ENCODE measurements around the gene SPTBN5.
A peak's percentile ranks its signal among the peaks of the same experiment; 100 is the strongest.

Gene SPTBN5

DNA sequence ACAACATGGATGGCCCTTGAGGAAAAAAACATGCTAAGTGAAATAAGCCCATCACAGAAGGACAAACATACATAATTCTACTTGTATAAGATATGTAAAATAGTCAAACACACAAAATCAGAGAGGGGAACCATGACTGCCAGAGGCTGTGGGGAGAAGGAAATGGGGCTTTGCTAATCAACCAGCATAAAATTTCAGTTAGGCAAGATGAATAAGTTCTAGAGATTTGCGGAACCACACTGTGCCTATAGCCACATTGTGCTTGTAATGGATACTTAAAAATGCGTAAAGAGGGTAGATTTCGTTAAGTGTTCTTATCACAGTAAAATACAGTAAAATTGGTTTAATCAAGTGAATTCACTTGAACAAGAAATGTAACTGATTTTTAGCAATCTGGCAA is 33.7 kb upstream of the SPTBN5 start:
- Histone ChIP-seq H3K9ac (peak overlapping the region; percentile 53), H3K36me3 (no peaks in the 10 kb centered on the region), H3K27ac (peak overlapping the region; percentile 80), H3K27me3 (no peaks in the 10 kb centered on the region), H3K9me3 (no peaks in the 10 kb centered on the region; the same call in 1 of the 2 replicates), H4K20me1 (no peaks in the 10 kb centered on the region), H3K4me2 (peak overlapping the region; percentile 93), H3K4me1 (peaks cover 96% of the 10 kb centered on the region), H3K4me3 (peak overlapping the region; percentile 39; the same call in 1 of the 2 replicates)
- no peak for TF ChIP-seq Cebpa-rat (IDR thresholded peaks at IDR 0.05)

DNA sequence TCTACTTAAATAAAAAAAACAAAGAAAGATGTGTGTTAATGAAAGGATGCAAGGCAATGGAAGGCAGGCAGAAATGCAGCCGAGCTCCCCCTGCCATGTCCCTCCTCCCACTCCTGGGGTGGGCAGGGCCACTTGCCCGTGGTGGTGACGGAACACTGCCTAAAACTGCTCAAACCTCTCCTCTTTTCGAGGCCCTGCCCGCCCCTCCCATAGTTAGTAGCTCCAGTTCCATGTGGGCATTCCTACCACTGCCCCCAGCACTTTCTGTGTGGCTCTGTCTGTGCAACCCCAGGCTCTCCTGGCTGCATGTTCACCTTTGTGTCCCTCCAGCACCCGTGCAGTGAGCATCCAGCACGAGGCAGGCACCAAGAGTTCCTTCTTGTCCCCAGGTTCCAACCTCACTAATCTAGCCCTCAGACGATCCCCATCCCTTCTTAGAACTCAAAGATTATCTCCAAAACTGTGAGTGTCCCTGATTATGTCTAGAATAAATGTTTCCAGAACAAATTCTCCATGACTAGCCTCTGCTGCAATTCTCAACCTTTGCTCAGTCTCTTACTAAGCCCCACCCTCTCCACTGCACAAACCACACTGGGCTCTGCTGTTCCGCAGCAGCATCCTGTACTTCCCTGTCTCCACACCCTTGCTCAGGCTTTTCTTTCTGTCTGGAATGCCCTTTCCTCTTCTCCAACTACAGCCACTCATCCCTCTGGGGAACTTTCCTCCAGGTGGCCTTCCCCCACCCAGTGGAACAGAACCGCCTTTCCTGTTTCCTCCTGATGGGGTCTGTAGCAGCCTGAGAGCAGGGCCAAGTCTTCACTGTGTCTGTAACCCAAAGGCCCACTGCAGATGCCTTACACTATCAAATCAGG is 32.6 kb upstream of the SPTBN5 start:
- Histone ChIP-seq H3K4me3 (peak overlapping the region; percentile 39), H3K9me3 (peaks cover 11% of the 10 kb centered on the region; the same call in 1 of the 2 replicates), H3K4me1 (peaks cover 100% of the 10 kb centered on the region), H3K27me3 (no peaks in the 10 kb centered on the region), H3K27ac (peak overlapping the region; percentile 80), H3K9ac (peak overlapping the region; percentile 53; the same call in 1 of the 2 replicates), H4K20me1 (no peaks in the 10 kb centered on the region), H3K4me2 (peak overlapping the region; percentile 93), H3K36me3 (no peaks in the 10 kb centered on the region)
- TF ChIP-seq Cebpa-rat (IDR thresholded peaks at IDR 0.05) = no peak

DNA sequence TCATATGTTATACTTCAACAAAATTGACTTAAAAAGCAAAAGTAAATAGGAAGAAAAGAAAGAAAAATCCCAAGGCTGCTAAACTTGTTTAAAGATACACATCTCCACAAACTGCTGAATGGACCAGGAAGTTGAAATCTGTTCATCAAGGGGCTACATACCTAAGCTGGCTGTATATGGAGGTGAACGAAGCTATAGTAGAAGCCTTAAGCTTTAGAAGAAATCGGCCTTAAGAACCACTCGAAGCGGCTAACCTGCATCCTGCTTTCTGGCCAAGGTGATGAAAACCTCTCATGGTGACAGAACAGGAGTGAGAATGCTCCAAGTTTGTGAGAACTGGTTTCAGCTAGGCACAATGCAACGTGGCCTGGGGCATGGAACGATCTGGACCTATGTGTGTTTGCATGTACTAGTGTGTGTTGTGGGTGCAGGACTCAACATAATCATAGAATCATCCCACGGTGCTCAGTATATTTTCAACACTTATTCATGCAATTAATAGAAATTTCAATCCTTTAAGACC is 31.3 kb upstream of the SPTBN5 start:
- no peak for TF ChIP-seq Cebpa-rat (IDR thresholded peaks at IDR 0.05)
- Histone ChIP-seq H4K20me1 (no peaks in the 10 kb centered on the region), H3K36me3 (no peaks in the 10 kb centered on the region), H3K4me3 (no peak overlapping the region), H3K4me2 (peak overlapping the region; percentile 93), H3K27me3 (no peaks in the 10 kb centered on the region), H3K27ac (peak overlapping the region; percentile 80), H3K9me3 (peaks cover 12% of the 10 kb centered on the region; the same call in 1 of the 2 replicates), H3K9ac (no peak overlapping the region), H3K4me1 (peaks cover 100% of the 10 kb centered on the region)

DNA sequence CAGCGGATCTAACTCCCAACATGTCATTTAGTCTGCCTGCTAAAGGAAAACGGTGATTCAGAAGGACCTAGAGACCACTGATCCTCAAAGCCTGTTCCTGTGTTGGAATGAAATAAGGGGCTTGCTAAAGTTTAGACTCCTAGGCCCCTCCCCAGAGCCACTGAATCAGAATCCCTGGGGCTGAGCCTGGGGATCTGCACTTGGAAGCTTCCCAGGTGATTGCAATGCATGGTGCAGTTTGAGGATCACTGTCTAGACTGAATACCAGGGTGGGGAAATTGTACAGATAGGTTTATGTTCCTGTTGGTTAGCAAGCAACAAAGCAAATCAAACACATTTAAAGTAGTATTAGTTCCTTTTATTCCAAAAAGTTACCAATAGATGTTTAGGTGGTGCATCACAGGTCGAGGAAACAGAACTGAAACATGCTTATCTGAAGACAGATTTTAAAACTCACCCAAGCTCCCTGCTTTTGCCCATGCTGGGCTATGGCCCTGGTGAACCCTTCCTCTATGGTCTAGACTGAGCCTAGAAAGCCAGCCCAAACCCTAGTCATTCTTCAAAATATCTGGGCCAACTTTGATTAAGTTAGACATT is 29.6 kb upstream of the SPTBN5 start:
- peaks cover 100% of the 10 kb centered on the region for H3K4me1 ChIP-seq
- H3K36me3 ChIP-seq = peaks cover 8% of the 10 kb centered on the region; the same call in 1 of the 2 replicates
- H4K20me1 ChIP-seq = no peaks in the 10 kb centered on the region
- no peak for TF ChIP-seq Cebpa-rat (IDR thresholded peaks at IDR 0.05)
- no peak overlapping the region for H3K9ac ChIP-seq
- H3K27me3 ChIP-seq = no peaks in the 10 kb centered on the region
- H3K4me3 ChIP-seq = no peak overlapping the region
- H3K9me3 ChIP-seq = peaks cover 12% of the 10 kb centered on the region; the same call in 1 of the 2 replicates
- no peak overlapping the region for H3K27ac ChIP-seq
- peak overlapping the region; percentile 93 for H3K4me2 ChIP-seq

DNA sequence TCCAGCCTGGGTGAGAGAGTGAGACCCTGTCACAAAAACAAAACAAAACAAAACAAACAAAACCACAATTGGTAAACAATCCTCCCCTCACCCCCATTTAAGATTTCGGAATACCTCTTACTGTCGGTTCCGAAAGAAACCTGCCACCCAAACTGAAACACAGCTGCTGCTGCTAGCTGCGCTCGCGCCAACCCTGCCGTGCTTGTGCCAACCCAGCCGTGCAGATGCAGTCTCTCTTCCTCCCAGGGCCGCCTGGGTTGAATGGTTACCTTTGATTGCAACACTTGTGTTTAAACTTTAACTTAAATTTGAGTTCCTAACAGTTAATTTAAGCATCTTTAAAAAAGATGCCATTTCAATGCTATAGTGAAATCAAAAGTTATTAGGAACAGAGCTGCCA is 28.5 kb upstream of the SPTBN5 start:
- Histone ChIP-seq H3K4me1 (peaks cover 100% of the 10 kb centered on the region), H3K4me2 (peak overlapping the region; percentile 30), H3K9ac (no peak overlapping the region), H3K27me3 (no peaks in the 10 kb centered on the region), H3K4me3 (no peak overlapping the region), H3K36me3 (peaks cover 9% of the 10 kb centered on the region; the same call in 1 of the 2 replicates), H3K9me3 (peaks cover 12% of the 10 kb centered on the region; the same call in 1 of the 2 replicates), H3K27ac (peak overlapping the region; percentile 26; the same call in 1 of the 2 replicates), H4K20me1 (no peaks in the 10 kb centered on the region)
- TF ChIP-seq Cebpa-rat (IDR thresholded peaks at IDR 0.05) = no peak

DNA sequence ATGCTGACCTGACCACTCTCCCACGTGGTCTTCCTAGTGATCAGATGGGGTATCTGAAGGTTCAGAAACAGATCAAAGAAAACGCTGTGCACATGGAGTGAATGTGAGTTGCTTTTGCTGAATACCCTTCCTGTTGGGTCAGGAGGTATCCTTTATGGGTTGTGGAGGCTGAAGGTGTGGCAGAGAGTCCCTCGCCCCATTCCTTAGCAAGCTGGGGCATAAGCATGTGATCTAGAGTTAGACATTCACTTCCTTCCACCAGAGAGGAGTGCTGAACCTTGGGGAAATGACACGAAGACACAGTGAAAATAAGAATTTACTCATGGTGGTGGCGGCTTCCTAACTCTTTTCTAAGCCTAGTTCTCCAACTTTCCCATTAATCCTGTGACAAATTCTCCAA is 27.8 kb upstream of the SPTBN5 start:
- Histone ChIP-seq H3K4me2 (peak overlapping the region; percentile 30; the same call in 1 of the 2 replicates), H3K27me3 (no peaks in the 10 kb centered on the region), H3K9me3 (peaks cover 12% of the 10 kb centered on the region; the same call in 1 of the 2 replicates), H4K20me1 (no peaks in the 10 kb centered on the region), H3K27ac (no peak overlapping the region), H3K36me3 (peaks cover 9% of the 10 kb centered on the region; the same call in 1 of the 2 replicates), H3K4me3 (no peak overlapping the region), H3K9ac (no peak overlapping the region), H3K4me1 (peaks cover 100% of the 10 kb centered on the region)
- TF ChIP-seq Cebpa-rat (IDR thresholded peaks at IDR 0.05) = no peak

DNA sequence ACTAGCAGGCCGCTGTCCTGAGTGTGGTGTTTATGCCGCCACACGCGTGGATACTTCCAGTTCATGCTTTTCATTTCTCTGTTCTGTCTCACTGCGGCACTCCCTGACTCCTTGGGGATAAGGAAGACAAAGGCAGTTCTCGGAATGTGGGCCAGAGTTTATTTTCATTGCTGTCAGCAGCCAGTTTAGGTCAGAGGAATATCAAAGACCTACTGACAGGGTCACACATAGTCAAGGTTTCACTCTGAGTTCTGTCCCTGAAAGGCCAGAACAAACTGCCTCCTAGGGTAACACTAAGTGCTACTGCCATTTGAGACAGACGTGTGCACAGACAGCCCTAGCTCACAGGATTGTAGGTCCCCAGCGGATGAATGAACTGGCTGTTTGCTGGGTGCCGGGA is 27.3 kb upstream of the SPTBN5 start:
- Histone ChIP-seq H3K4me2 (peak overlapping the region; percentile 85; the same call in 1 of the 2 replicates), H3K27me3 (no peaks in the 10 kb centered on the region), H3K4me1 (peaks cover 100% of the 10 kb centered on the region), H3K9ac (no peak overlapping the region), H3K27ac (no peak overlapping the region), H3K4me3 (no peak overlapping the region), H4K20me1 (no peaks in the 10 kb centered on the region), H3K9me3 (peaks cover 12% of the 10 kb centered on the region; the same call in 1 of the 2 replicates), H3K36me3 (peaks cover 9% of the 10 kb centered on the region; the same call in 1 of the 2 replicates)
- TF ChIP-seq Cebpa-rat (IDR thresholded peaks at IDR 0.05) = no peak

DNA sequence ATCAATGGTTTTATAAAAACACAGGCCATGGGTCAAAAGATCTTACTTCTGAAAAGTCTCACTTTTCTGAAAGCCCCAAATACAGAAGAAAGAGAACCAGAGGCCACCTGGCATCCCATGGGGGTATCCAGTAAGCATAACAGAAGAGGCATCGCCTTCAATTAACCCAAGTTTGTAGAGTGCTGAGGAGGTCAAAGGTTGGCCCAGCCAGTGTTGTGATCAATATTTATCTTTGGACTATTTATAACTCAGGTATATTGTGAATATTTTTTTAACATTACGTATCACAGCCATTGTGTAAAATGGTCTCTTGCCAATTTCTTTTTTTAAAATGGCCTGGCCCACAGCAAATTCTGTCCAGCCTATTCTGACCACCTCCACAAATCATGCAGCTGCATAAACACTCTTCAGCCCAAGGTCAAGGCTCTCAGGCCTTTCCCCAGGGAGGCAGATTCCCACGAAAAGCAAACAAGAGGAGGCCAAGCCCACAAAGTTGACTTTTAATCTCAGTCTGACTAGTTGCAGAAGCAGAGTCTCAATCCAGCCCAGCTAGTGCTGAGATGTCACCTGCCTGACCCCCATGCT is 26.2 kb upstream of the SPTBN5 start:
- peak overlapping the region; percentile 23; the same call in 1 of the 2 replicates for H3K9ac ChIP-seq
- H4K20me1 ChIP-seq = no peaks in the 10 kb centered on the region
- H3K9me3 ChIP-seq = peaks cover 12% of the 10 kb centered on the region; the same call in 1 of the 2 replicates
- peaks cover 100% of the 10 kb centered on the region for H3K4me1 ChIP-seq
- H3K4me3 ChIP-seq = no peak overlapping the region
- peak overlapping the region; percentile 63 for H3K27ac ChIP-seq
- H3K4me2 ChIP-seq = peak overlapping the region; percentile 85
- peaks cover 9% of the 10 kb centered on the region; the same call in 1 of the 2 replicates for H3K36me3 ChIP-seq
- TF ChIP-seq Cebpa-rat (IDR thresholded peaks at IDR 0.05) = no peak
- H3K27me3 ChIP-seq = no peaks in the 10 kb centered on the region

DNA sequence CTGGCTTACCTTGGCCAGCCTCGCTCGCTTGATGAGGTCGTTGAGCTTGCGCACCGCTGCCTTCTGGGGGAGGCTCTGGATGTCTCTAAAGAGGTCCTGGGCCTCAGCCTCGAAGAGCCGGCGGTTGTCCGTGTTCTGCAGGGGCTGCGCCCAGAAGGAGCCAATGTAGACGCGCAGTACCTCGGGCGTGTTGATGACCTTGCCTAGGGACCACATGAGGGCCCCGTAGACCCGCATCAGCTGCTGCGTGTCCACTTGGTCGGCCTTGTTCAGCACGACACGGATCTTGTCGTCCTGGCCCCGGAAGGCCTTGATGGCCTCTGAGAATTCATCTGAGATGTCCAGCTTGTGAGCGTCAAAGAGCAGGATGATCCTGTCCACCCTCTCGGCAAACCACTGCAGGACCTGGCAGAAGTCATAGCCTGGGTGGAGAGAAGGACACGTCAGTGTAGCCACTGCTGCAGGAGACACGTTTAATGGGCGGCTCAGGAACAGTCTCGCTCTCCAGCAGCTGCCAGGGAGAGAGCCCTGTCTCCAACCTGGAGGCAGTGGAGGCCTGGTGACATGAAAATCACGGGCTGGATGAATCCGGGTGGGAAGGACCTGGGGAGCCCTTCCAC is 25.5 kb upstream of the SPTBN5 start:
- no peak overlapping the region for H3K4me3 ChIP-seq
- H4K20me1 ChIP-seq = no peaks in the 10 kb centered on the region
- H3K4me1 ChIP-seq = peaks cover 100% of the 10 kb centered on the region
- peak overlapping the region; percentile 23; the same call in 1 of the 2 replicates for H3K9ac ChIP-seq
- peaks cover 9% of the 10 kb centered on the region; the same call in 1 of the 2 replicates for H3K36me3 ChIP-seq
- peak overlapping the region; percentile 85 for H3K4me2 ChIP-seq
- H3K27me3 ChIP-seq = no peaks in the 10 kb centered on the region
- no peak for TF ChIP-seq Cebpa-rat (IDR thresholded peaks at IDR 0.05)
- H3K27ac ChIP-seq = peak overlapping the region; percentile 63
- H3K9me3 ChIP-seq = peaks cover 12% of the 10 kb centered on the region; the same call in 1 of the 2 replicates
